BJ (cell line): Measurements from ENCODE around the gene CITED1. TPM values are rescaled to one million over a fixed set of nuclear protein-coding genes. Genes with fewer than 3 reads are reported as not detected.

Source experiments
- CTCF ChIA-PET: fragments of 350-600 bp; formaldehyde crosslinking; extraction: SDS; loops from one replicate; lab custom pipeline; 2021; ENCODE audit warnings: antibody characterized with exemption, inconsistent platforms; lab: Yijun Ruan, JAX
- POLR2A ChIA-PET: fragments of 300-600 bp; sonication (Branson Sonifier 250); formaldehyde crosslinking; extraction: SDS; loops from one replicate; lab custom pipeline; 2021; ENCODE audit warnings: antibody characterized with exemption; lab: Charles Lee
- DNase-seq: peaks from one replicate; pipeline ENCODE4 v3.0.0-alpha.2; 2011; ENCODE audit warnings: low read depth
- H3K27me3 ChIP-seq: 2 replicates; pipeline ENCODE4 v1.6.0; 2011; ENCODE audit warnings: low read length; ENCODE audit not compliant: control insufficient read depth, insufficient read depth
- H3K36me3 ChIP-seq: 2 replicates; pipeline ENCODE4 v1.5.1; 2011; ENCODE audit warnings: low read length; ENCODE audit not compliant: control insufficient read depth, insufficient read depth
- H3K4me3 ChIP-seq: 2 replicates; pipeline ENCODE4 v1.5.1; 2011; ENCODE audit warnings: low read depth, mild to moderate bottlenecking, control low read depth, low read length
- CTCF ChIP-seq: IDR thresholded peaks from 2 replicates; pipeline ENCODE4 v1.5.1; 2011; ENCODE audit warnings: low read depth, mild to moderate bottlenecking, control low read depth, inconsistent platforms, low read length, moderate library complexity; ENCODE audit not compliant: insufficient read depth
- polyA plus RNA-seq: library from polyadenylated mRNA; depleted of rRNA; stranded (reverse); fragments of >200 nt; gene quantifications from 2 replicates; pipeline ENCODE4 v1.2.3, GENCODE V29; 2011

CITED1 gene
- polyA plus RNA-seq, 1 experiment = not detected

GRCh38 chrX:72348247-72348979, 42.7 kb upstream of the CITED1 start:
- H3K4me3 ChIP-seq = no peak overlapping the region
- H3K27me3 ChIP-seq = no peaks in the 10 kb centered on the region
- ChIA-PET POLR2A (no interaction called here), CTCF (no interaction called here)
- H3K36me3 ChIP-seq = 0 out of 2 replicates have a peak, but pooled peaks cover 1% of the 10 kb centered on the region
- no peak for DNase-seq
- no peak for TF ChIP-seq CTCF

GRCh38 chrX:72347366-72347765, 41.7 kb upstream of the CITED1 start:
- H3K36me3 ChIP-seq = 0 out of 2 replicates have a peak, but pooled peaks cover 1% of the 10 kb centered on the region
- POLR2A ChIA-PET = no interaction called here
- H3K27me3 ChIP-seq = no peaks in the 10 kb centered on the region
- no peak overlapping the region for H3K4me3 ChIP-seq
- CTCF ChIA-PET = interaction anchor here (1.5 kb wide), 1 partner anchor 15 kb away, joined by 3 read pairs; no protein-coding TSS in a partner anchor
- TF ChIP-seq CTCF = no peak
- DNase-seq = no peak

GRCh38 chrX:72346302-72346949, 40.7 kb upstream of the CITED1 start:
- TF ChIP-seq CTCF = no peak
- H3K4me3 ChIP-seq = no peak overlapping the region
- 0 out of 2 replicates have a peak, but pooled peaks cover 1% of the 10 kb centered on the region for H3K36me3 ChIP-seq
- DNase-seq = no peak
- H3K27me3 ChIP-seq = no peaks in the 10 kb centered on the region
- ChIA-PET POLR2A (no interaction called here), CTCF (interaction anchor here (1.5 kb wide), 1 partner anchor 14 kb away, joined by 3 read pairs; no protein-coding TSS in a partner anchor)

GRCh38 chrX:72340626-72341025, 34.9 kb upstream of the CITED1 start:
- Histone ChIP-seq H3K36me3 (no peaks in the 10 kb centered on the region), H3K4me3 (no peak overlapping the region), H3K27me3 (no peaks in the 10 kb centered on the region)
- no peak for DNase-seq
- no peak for TF ChIP-seq CTCF
- ChIA-PET POLR2A (no interaction called here), CTCF (interaction anchor here (1.3 kb wide), 1 partner anchor 9 kb away, joined by 3 read pairs; no protein-coding TSS in a partner anchor)

GRCh38 chrX:72340041-72340440, 34.3 kb upstream of the CITED1 start:
- DNase-seq = no peak
- TF ChIP-seq CTCF = no peak
- CTCF ChIA-PET = interaction anchor here (1.3 kb wide), 1 partner anchor 10 kb away, joined by 3 read pairs; no protein-coding TSS in a partner anchor
- POLR2A ChIA-PET = no interaction called here
- no peak overlapping the region for H3K4me3 ChIP-seq
- H3K27me3 ChIP-seq = no peaks in the 10 kb centered on the region
- no peaks in the 10 kb centered on the region for H3K36me3 ChIP-seq
